Right renal cortex interstitium (tissue), 3 donors: ENCODE results near the gene COX7A2L. TPM values are rescaled to one million over a fixed set of nuclear protein-coding genes. Genes with fewer than 3 reads are reported as not detected.
"Not testable (repeated sequence)": the region's sequence is repeated elsewhere in the genome, so short reads cannot be mapped to it uniquely, and the experiment has no call there.

Source experiments
- DNase-seq, 3 donors: peaks; one replicate each; pipeline ENCODE4 v3.0.0-alpha.2; 2013; ENCODE audit warnings: low read depth in 3 of 3, low spot score in 2 of 3
- polyA plus RNA-seq, 3 donors: library from polyadenylated mRNA; unstranded; fragments of 120-200 nt; gene quantifications; one replicate each; pipeline ENCODE4 v1.2.1, GENCODE V29; 2013; ENCODE audit not compliant: insufficient read length in 3 of 3

The COX7A2L gene
- polyA plus RNA-seq, 3 donors: 188 to 223 (median 190) TPM

DNA sequence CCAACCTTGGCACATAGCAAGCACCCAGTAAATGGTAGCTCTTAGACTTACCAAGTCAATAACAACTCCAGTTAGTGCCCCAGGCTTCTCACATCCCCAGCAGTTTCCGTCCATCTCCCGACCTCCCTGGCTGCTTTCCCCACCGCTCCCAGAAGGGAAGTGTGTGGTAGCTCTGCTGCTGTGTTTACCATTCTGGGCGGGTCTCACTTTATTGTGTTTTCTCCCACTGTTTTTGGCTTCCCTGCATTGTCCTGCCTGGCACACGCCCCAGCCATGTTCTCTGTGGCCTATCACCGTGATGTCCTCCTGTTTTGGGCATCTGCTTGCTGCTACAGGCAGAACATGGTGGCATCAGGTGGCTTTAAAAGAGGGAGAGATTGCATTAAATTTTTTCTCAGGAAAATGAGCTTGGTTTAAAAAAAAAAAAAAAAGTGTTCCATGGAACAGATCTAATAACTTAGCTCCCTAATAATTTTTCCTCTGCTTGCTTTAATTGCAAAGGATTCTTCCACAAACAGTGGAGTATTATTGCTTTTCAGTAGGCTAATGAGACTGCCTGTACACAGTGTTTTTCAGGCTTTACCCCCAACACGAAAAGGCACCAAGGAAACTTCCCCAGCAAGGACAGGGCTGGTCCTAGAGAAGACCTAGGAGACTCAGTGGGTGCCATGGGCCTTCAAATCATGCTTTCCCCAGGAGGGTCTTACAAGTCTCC, 8.0 kb upstream of the COX7A2L start:
- DNase-seq: no peak

DNA sequence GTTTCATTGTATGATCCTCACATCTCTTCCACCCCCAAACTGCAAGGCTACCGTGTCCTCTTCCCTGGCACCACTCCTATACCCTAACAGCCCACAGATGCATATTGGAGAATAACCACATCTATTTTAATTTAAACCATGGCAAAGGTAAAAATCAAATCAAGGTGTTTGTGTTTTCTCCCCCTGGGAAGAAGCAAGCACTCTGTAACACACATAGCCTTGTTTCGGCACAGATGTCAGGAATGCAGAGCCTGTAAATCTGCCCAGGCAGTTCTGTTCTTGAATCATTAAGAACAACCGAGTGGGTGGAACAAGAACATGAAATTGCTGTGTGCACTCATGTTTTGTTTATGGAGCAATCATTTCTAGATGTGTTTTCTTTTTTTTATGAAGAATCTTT, 6.8 kb upstream of the COX7A2L start:
- no peak for DNase-seq

DNA sequence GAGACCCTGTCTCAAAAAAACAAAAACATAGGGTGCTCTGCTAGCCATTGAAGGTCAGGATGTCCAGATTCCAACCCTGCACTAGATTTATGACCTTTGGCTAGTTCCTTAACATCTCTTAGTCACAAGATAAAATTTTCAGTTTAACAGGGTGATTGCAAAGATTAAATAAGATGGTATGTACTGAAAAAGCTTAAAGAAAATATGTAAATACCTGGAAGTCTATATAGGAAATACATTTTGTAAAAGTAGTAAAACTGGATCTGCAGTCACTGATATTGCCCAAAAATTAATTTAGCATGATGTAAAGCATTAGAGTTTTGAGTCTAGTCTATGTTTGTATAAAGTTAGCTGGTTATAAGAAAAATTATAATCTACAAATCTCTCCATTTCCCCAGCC, 5.4 kb upstream of the COX7A2L start:
- DNase-seq: no peak

DNA sequence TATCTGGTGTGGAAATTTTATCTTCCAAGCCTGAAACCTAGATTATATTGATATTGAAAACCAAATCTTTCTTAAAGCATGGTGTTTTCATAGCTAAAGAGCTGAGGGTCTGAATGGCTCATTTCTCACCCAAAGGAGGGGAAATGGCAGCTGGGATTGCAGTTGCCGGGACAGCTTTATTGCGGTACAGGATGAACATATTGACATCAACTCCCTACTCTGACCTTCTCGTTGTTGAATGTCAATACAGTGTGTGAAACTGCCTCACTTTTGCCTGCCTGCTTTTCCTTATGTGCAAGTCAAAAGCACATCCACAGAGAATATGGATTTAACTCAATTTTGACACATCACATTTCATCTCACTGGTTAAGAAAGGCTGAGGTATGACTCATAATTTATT, 3.6 kb upstream of the COX7A2L start:
- DNase-seq: no peak

DNA sequence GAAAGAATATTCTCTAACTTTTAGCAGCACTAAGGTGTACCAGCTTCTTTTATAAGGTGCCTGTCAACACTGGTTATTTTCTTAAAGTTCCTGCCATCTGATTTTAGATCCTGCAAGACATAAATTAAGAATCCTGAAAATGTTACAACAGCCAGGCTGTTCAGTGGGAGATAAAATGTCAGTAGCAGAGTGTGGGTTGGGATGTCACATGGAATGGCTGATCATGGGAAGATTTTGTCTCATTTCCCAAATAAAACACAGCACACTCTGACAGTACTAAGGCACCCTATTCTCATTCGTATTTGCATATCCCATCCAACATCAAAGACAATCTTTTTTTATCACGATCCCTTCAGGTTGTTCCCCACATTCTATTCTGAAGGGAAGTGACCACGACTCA, 2.4 kb upstream of the COX7A2L start:
- DNase-seq: no peak

DNA sequence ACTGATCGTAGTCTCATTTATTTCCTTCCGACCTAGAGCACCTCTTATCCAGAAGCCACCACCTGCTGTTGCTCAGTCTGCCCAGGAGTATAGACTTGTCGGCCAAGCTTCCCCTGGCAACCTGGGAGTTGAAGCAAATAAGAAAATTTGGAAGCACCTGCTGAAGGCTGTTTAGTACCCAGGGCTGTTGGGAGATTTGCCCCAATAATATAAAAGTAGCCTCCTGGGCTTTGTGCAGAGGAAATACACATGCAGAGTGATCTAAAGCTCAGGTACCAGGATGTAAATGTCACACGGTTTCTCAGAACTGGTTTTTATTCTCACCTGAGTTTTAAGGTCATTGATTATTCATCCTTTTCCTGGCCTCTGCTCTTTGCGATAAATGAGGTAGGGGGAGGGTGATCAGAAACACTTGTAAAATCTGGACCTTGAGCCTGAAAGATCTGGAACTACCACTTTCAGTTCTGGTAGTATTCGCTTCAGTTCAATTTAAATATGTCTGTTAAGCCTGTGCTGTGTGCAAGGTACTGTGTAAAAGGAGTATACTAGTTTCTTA, 789 bp upstream of the COX7A2L start:
- no peak for DNase-seq

DNA sequence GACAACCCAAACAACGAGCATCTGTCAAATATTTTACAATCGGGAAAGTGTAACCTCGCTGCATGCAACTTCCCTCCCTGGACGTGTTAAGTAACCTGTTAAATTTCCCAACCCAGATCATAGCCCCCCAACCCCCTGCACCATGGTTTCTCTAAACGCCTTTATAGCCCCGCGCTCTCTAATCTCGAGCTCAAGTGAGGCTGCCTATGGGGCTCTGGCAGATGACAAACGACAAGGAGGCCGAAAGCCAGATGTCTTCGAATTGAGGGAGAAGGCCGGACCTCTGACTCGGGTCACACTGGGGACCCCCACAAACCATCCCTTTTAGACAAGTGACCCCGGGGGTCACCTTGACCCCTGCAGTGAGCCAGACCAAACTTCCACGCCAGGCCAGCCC, 526 bp downstream of the COX7A2L start:
- no peak for DNase-seq

DNA sequence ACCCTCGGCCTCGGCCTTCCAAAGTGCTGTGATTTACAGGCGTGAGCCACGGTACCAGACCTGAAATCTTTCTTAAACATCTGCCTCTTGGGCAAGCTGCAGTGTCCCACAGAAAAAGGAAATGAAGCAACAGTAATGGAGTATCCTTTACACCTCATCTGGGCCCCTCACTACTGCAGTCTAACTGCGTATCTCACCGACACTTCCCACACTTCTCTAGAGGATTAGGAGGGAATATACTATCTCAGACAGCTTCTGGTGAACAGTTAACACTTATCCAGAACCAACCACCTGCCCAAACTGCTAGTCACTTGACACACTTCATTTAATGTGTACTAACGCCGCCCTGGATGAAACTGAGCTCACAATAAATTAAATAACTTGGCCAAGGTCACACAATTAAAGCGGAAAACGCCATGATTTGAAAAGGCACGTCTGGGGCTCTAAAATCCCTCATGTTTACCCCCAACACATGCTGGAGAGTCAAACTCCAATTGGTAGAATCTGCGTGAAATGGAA, 993 bp downstream of the COX7A2L start:
- DNase-seq: no peak

DNA sequence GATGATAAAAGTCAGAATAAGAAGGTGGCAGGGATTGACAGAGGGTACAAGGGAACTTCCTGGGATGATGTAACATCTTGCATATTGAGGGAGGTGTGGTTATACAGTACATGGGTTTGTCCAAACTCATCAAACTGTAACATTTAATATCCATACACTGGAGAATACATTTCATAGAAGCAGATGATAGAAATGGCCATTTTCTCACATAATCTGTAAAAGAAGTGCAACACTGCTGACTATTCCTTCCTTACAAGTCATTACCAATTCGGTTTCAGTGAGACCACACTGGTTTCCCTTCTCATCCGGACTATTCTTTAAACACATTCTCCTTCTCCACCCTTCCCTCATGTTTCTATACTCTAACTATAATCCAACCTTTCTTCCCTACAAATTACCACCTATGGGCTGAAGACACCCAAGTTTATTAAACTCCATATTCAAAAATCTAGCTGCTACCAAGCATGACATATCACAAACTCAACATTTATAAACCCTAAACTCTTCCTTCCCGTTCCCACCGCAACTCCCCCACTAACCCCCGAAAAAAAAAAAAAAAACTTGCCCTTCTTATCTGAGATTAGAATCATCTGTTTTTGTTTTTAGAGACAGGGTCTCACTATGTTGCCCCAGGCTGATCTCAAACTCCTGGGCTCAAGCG, 1.6 kb downstream of the COX7A2L start:
- no peak for DNase-seq

DNA sequence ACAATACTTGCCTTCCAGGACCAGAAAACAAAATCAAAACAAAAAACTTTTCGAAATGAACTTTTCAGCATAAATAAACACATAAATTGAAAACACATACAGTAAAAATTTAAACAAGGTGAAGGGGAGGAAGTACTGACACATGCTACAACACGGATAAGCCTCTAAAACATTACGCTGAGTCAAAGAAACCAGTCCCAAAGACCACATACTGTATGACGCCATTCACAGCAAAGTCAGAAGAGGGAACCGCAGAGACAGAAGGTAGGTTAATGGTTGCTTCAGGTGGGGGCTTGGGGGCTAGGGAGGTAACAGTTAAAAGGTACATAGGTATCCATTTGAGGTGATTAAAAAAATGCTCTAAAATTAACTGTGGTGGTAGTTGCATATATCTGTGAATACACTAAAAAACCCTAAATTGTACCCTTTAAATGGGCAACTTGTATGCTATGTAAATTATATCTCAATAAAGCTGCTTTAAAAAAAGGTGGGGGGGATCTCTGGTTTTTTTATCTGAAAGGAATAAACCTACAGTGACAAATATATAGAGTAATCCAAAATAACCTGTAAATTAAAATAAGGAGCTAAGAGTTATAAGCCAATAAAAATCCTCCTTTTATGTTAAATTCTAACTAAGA, 7.1 kb downstream of the COX7A2L start:
- no peak for DNase-seq

DNA sequence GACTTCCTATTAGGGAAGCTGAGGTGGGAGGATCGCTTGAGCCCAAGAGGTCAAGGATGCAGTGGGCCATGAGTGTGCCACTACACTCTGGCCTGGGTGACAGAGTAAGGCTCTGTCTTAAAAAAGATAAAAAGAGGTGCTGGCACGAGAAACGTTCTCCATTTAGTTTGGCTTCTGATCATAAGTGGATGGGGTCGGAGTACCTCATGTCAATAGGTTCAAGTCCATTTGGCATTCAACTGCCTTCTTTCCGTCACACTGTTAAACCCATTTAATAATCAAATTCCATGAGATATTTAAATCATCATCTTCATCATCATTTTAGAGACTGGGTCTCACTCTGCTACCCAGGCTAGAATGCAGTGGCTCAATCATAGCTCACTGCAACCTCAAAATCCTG, 9.2 kb downstream of the COX7A2L start:
- DNase-seq: no peak

DNA sequence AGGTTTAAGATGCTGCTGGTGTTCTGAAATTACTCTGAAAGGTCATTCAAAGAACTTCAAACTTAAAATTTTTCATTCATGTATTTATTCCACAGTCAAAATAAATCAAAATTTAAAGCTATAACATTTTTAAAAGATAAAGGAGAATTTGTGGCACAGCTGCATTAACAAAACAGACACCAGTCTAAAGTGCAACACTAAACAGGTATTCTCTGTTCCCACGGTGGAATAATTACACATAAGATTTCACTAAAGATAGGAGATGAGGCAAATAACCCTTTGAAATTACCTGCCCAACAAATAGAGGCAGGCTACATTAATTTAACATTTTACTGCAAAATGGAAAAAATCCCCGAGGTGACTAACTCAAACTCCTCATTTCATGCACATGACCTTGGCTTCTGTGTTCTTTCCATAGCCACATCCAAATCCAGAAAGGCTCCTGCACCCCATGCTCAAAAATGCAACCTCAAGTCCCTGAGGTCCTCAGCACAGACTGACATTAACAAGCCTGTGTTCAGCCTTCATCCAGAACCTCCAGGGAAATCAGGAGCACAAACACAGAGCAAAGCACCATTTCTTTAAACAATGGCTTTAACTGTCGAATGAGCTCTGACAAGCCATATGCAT, 10.5 kb downstream of the COX7A2L start:
- no peak for DNase-seq

DNA sequence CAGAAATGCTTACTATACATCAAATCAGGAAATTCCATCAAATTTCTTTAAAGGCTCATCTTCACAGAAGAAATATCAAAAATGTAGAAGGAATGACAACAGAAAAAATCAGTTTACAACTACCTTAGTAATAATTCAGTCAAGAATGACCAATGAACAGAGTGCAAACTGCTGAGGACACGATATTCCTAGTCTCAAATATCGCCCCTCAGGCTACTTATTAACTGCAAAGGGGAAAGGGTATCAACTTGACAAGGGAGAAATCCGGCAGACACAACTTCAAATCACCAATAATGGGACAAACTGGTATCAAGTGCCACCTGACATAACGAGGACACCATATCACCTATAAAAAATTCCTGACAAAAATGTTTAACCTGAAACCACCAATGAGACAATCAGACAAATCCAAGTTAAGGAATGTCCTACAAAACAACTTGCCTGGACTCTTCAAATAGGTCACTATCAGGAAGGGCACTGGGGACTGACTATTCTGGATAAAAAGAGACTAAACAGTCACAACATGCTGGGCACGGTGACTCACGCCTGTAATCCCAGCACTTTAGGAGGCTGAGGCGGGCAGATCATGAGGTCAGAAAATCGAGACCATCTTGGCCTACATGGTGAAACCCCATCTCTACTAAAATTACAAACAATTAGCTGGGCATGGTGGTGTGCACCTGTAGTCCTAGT, 12.8 kb downstream of the COX7A2L start:
- DNase-seq: no peak

DNA sequence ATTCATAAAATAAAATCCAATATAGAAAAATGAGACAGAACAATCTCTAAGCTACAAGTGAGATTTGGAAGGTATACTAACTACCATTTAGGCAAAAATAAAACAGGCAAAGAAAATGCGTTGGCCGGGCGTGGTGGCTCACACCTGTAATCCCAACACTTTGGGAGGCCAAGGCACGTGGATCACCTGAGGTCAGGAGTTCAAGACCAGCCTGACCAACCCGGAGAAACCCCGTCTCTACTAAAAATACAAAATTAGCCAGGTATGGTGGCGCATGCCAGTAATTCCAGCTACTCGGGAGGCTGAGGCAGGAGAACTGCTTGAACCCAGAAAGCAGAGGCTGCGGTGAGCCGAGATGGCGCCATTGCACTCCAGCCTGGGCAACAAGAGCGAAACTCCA, 13.5 kb downstream of the COX7A2L start:
- DNase-seq: not testable (repeated sequence)

DNA sequence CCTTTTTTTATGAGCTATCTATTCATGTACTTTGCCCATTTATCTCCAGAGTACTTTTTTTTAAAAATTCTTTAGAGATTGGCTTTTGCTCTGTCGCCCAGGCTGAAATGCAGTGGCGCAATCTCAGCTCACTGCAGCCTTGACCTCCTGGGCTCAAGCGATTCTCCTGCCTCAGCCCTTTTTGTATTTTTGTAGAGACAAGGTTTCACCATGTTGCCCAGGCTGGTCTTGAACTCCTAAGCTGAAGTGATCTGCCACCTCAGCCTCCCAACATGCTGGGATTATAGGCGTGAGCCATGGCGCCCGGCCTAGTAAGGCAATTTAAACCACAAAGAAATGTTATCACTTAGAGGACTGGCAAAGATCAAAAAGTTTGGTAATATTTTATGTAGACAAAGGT, 14.2 kb downstream of the COX7A2L start:
- DNase-seq: not testable (repeated sequence)

DNA sequence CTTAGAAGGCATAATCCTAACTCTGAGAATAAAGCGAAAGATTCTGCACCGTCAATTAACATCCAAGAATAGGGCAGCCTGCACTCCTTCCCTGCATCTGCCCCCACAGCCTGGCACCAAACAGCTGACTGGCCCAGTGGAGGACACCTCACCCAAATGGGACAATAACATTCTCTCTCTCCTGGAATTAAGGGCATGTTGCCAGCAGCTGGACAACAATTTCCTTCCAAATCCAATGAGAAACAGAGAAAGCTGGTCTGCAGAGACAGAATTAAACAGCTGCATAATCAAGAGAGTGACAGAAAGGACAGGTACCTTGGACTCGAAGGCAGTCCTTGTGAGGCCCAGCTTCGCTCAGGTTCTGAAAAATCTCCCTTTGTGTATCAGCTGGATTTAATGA, 15.0 kb downstream of the COX7A2L start:
- DNase-seq: no peak

DNA sequence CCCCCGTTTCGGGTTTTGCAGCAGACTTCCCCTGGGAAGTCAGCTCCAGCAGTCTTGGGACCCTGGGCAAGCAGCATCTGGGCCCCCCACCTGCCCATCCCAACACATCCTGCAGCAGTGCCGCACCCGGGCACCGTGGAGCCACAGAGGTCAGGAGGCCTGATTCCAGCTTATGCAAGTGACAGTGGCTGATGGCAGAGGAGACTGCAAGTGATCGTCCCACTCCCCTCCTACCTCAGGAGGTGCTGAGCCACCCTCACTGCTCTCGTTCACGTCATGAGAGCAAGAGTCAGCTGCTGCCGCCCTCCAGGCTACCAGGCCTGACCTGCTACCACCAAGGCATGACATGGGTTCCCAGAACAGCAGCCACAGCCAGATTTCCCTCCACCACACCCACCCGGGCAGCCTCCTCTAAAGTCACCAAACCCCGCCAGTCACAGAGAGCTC, 18.2 kb downstream of the COX7A2L start:
- no peak for DNase-seq

DNA sequence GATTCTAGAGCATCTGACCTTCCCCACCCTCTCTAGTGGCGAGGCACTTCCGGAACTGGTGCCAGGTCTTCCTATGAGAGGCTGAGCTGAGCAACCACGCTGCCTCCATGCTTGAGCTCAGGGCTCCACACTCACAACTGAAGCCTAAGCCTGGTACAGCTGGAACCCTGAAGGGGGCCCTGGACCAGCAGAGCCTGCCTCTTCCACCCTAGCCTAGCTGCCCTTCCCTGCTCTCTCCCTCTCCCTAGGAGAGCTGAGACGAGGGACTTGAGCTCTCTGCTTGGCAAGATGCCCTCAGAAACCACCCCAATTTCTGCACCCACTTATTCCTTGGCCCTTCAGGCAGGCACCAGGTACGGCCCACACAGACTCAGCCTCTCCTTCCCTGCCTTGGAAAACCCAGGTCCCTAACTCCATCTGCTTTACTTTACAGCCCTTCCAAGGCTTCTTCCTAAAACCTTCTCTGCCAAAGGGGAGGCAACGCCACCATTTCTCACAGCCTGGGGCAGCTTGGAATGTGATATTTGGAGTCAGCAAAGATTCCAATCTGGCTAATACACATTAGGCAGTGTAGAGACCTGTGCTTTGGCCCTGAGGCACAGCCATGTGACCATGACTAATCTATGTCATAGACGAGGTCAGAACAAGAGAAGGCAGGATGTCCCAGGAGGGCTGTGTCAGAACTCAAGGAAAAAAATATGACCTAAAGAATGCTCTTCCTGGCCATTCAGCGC, 18.8 kb downstream of the COX7A2L start:
- no peak for DNase-seq

DNA sequence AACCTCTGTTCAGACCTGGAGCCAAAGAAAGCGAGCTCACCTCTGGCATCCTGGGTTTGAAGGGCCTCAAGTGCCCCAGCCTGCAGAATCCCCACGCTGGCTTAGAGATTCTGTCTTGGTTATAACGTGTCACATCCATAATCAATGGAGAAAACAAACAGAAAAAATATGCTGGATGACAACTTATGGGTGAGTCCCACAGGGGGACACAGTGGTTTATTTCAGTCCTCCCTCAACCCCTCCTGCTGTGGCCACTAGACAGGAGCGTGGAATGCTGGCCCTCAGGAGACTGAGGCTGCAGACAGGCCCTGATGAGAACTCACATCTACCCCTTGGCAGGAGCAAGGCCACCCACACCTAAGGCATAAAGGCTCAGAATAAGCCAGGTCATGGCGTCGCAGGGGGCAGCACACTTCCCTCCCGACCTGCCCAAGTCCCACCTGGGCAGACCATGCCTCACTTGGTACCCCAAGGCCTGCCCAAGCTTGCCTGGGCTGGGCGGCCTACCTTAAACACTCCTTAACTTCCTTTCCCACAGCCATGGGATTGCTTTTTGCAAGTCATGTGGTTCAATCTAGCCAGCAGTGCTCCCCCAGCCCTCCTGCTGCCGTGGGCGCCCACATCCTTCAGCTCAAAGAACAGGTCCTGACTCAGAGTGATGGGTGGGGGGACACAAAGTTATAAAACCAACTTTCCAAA, 19.9 kb downstream of the COX7A2L start:
- no peak for DNase-seq
